Transverse colon (tissue), 4 donors: ENCODE results near the gene CLSTN1. TPM values are rescaled to one million over a fixed set of nuclear protein-coding genes. Genes with fewer than 3 reads are reported as not detected.
"Not testable (repeated sequence)": the region's sequence is repeated elsewhere in the genome, so short reads cannot be mapped to it uniquely, and the experiment has no call there.

Experiments
- DNase-seq: peaks from one replicate; pipeline ENCODE4 v3.0.0-alpha.2; 2019
- H3K27ac ChIP-seq, 4 donors: fragments of 200-600 bp; sonication (generic); 2 replicates each; pipeline ENCODE4 v1.5.1; 2016 to 2018; ENCODE audit warnings: inconsistent platforms in 4 of 4
- H3K27me3 ChIP-seq: fragments of 200-600 bp; sonication (generic); 2 replicates; pipeline ENCODE4 v1.5.1; 2017; ENCODE audit warnings: inconsistent platforms
- H3K36me3 ChIP-seq, 4 donors: fragments of 200-600 bp; sonication (generic); 2 replicates each; pipeline ENCODE4 v1.5.1; 2017 to 2019; ENCODE audit warnings: inconsistent platforms in 4 of 4
- H3K4me1 ChIP-seq, 4 donors: fragments of 200-600 bp; sonication (generic); 2 replicates each; pipeline ENCODE4 v1.5.1; 2017 to 2020; ENCODE audit warnings: inconsistent platforms in 4 of 4
- H3K4me3 ChIP-seq, 4 donors: fragments of 200-600 bp; sonication (generic); 1 replicate in 1 of 4; 2 replicates in 3 of 4; pipeline versions ENCODE4 v1.5.1 to v1.6.1; 2017 to 2019; ENCODE audit warnings: inconsistent platforms in 4 of 4
- H3K9me3 ChIP-seq, 2 donors: fragments of 200-600 bp; sonication (generic); 2 replicates each; pipeline ENCODE4 v1.5.1; 2017 to 2019; ENCODE audit warnings: inconsistent platforms in 2 of 2
- EP300 ChIP-seq: sonication (generic); formaldehyde crosslinking; IDR thresholded peaks from one replicate; pipeline ENCODE4 v1.6.1; 2017; ENCODE audit warnings: antibody characterized with exemption, low read depth
- POLR2A ChIP-seq: fragments of 450-650 bp; IDR thresholded peaks from one replicate; pipeline ENCODE4 v1.6.1; 2016; ENCODE audit warnings: antibody characterized with exemption, mild to moderate bottlenecking, moderate library complexity
- POLR2AphosphoS5 ChIP-seq, 3 donors: sonication (generic); formaldehyde crosslinking; IDR thresholded peaks; one replicate each; pipeline ENCODE4 v1.6.1; 2016; ENCODE audit warnings: antibody characterized with exemption in 3 of 3
- WGBS, 2 donors: methylation state at CpG; one replicate each; pipeline ENCODE4 v1.1.5; 2018; ENCODE audit warnings: low coverage in 1 of 2; 5-methylcytosine and 5-hydroxymethylcytosine counted together
- in situ Hi-C, 4 donors: fragments of 200-750 bp; cut with MboI; loops; one replicate each; pipeline versions ENCODE4 v1.15.0 to v1.15.1; 2017; ENCODE audit warnings: low sequenced_read_pairs in 3 of 4, low pct_ligation_motif_present in 1 of 4, low pct_unique_long_range_greater_than_20kb in 1 of 4
- intact Hi-C: fragments of 100-400 bp; cut with DNase I; formaldehyde crosslinking; loops from one replicate; pipeline ENCODE4 v1.15.1; 2023; ENCODE audit warnings: low total_unique reads
- total RNA-seq, 4 donors: library from RNA; depleted of rRNA; stranded (reverse); fragments of >200 nt; gene quantifications; one replicate each; pipeline ENCODE4 v1.1.0, GENCODE V29; 2016
- TF ChIP-seq, protein P1 (sequence below), 5 experiments: fragments of 200-600 bp in 3 of 5; fragments of 450-650 bp in 2 of 5; sonication (generic) in 3 of 5; IDR thresholded peaks; 1 replicate in 2 of 5; 2 replicates in 3 of 5; pipeline ENCODE4 v1.5.1; 2016 to 2017; ENCODE audit warnings: antibody characterized with exemption in 5 of 5, inconsistent platforms in 3 of 5, mild to moderate bottlenecking in 2 of 5, moderate library complexity in 1 of 5

CLSTN1 gene
- total RNA-seq, 4 donors from 2014 or later = 118 to 191 (median 143) TPM

DNA sequence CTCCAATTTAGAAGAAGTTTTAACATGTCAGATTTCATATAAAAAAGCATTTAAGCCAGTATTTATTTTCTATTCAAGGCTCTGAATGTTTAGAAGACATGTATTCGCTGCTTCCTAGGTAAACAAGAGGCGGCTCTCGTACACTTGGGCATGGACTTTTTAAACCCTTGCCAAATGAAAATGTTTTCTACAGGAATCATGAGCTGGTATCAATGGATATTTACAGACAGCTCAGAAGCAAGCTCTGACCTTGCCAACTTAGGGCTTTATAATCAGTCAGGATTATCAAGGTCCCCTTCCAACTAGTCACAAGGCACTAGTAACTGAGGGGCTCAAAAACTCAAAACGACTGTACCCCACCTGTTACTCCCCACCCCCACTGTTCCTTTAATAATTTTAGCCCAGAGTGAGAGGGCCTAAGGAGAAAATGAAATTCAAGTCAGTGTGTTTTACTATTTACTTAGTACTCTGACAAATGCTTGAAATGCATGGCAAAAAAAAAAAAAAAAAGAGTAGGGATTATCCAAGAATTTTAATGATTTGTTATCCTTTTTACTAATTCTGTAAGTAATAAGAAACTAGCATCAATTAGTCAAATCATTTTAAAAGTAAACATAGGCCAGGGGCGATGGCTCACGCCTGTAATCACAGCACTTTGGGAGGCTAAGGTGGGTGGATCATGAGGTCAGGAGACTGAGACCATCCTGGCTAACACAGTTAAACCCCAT lies 12.4 kb downstream of the CLSTN1 start:
- H3K36me3 ChIP-seq = no peaks in the 10 kb centered on the region
- intact Hi-C loops = no loop called here
- TF ChIP-seq, protein P1, sequence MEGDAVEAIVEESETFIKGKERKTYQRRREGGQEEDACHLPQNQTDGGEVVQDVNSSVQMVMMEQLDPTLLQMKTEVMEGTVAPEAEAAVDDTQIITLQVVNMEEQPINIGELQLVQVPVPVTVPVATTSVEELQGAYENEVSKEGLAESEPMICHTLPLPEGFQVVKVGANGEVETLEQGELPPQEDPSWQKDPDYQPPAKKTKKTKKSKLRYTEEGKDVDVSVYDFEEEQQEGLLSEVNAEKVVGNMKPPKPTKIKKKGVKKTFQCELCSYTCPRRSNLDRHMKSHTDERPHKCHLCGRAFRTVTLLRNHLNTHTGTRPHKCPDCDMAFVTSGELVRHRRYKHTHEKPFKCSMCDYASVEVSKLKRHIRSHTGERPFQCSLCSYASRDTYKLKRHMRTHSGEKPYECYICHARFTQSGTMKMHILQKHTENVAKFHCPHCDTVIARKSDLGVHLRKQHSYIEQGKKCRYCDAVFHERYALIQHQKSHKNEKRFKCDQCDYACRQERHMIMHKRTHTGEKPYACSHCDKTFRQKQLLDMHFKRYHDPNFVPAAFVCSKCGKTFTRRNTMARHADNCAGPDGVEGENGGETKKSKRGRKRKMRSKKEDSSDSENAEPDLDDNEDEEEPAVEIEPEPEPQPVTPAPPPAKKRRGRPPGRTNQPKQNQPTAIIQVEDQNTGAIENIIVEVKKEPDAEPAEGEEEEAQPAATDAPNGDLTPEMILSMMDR (IDR thresholded peaks at IDR 0.05) = no peak
- TF ChIP-seq POLR2AphosphoS5 (IDR thresholded peaks at IDR 0.05) (no peak), EP300 (no peak), POLR2A (no peak)
- H3K27me3 ChIP-seq = no peaks in the 10 kb centered on the region
- H3K4me3 ChIP-seq = no peak overlapping the region
- DNase-seq = no peak
- WGBS, 2 donors = 54 to 56% methylated on average over 4 to 6 of the region's 6 CpGs
- H3K4me1 ChIP-seq = peaks cover 24 to 76% (median 37%) of the 10 kb centered on the region in 4 donors
- no peaks in the 10 kb centered on the region for H3K9me3 ChIP-seq
- no peak overlapping the region for H3K27ac ChIP-seq
- in situ Hi-C loops = no loop called here

DNA sequence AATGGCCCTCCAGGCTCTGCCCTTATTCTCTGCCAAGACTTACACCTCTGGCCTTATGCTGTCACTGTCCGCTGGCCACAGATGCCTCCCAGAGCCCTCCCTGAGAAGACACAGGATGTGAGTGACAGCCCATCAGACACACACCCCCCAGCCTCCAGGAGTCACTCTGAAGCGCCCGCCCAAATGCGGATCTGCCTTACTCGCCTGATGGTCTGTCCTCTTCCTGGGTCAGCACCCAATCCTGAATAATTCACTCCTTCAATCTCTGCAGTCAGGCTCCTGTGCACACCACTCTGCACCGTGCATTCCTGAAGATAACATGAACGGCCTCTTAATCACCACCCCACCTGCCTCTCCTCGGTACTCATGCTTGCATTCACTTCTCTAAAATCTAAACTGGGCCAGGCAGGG lies 14.7 kb downstream of the CLSTN1 start:
- no peaks in the 10 kb centered on the region for H3K9me3 ChIP-seq
- TF ChIP-seq, protein P1 (IDR thresholded peaks at IDR 0.05) = no peak
- TF ChIP-seq POLR2A = no peak
- TF ChIP-seq EP300 = no peak
- TF ChIP-seq POLR2AphosphoS5 (IDR thresholded peaks at IDR 0.05) = no peak
- WGBS, 2 donors = 46 to 75% methylated on average over 2 to 8 of the region's 8 CpGs
- no peak overlapping the region for H3K27ac ChIP-seq
- intact Hi-C loops (no loop called here), in situ Hi-C loops (no loop called here)
- no peak for DNase-seq
- peaks cover 16 to 74% (median 28%) of the 10 kb centered on the region in 4 donors for H3K4me1 ChIP-seq
- no peaks in the 10 kb centered on the region for H3K36me3 ChIP-seq
- H3K4me3 ChIP-seq = no peak overlapping the region
- no peaks in the 10 kb centered on the region for H3K27me3 ChIP-seq

DNA sequence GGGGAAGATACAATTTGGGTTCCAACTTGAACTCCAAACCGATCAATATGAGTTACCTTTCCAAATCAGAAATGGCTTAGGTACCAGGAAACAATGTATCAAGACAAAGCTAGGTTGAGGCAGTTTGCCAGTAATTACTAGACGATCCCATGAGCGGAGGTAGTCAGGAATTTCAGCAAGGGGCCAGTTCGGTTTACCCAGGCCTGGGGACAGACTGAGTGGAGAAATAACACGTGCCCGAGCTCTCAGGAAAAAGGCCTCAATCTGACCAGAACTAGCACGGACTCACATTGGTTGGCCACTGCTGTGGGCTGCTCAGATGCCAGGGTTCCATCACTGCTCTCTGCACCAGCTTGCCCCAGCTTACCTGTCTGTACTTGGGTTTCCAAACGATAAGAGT lies 15.3 kb downstream of the CLSTN1 start:
- Histone ChIP-seq H3K4me1 (peaks cover 16 to 74% (median 31%) of the 10 kb centered on the region in 4 donors), H3K4me3 (no peak overlapping the region)

DNA sequence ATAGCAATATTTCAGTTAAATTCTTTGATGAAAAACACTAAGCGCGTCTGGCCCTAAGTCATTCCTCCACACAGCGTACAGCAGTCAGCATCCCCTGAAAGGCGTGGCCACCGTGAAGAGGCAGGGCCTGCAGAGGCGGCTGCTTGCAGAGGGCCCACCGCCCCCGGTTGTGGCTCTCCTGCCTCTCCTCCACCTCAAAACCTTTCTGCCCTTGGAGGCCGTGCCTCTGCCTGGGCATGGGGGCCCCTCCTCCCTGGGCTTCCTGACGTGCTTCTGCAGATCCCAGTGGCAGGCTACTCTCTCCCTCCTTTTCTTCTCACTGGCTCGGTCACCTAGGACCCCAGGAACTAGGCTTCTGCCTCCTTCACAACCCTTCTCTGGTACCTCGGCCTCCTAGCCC lies 16.2 kb downstream of the CLSTN1 start:
- Histone ChIP-seq H3K4me3 (no peak overlapping the region), H3K4me1 (peaks cover 16 to 76% (median 40%) of the 10 kb centered on the region in 4 donors), H3K27me3 (no peaks in the 10 kb centered on the region), H3K36me3 (no peaks in the 10 kb centered on the region), H3K27ac (no peak overlapping the region), H3K9me3 (no peaks in the 10 kb centered on the region)
- 76 to 78% methylated on average over 8 to 12 of the region's 12 CpGs for WGBS, 2 donors
- no peak for DNase-seq
- TF ChIP-seq POLR2A = no peak
- in situ Hi-C loops = no loop called here
- intact Hi-C loops = no loop called here

More for the DNA sequence above, 15.3 kb downstream of the CLSTN1 start:
- Histone ChIP-seq H3K27ac (no peak overlapping the region), H3K27me3 (no peaks in the 10 kb centered on the region), H3K36me3 (no peaks in the 10 kb centered on the region), H3K9me3 (no peaks in the 10 kb centered on the region)
- intact Hi-C loops = no loop called here
- in situ Hi-C loops = no loop called here
- DNase-seq = no peak
- WGBS, 2 donors = 72% methylated on average over 8 of the region's 8 CpGs; no CpG with 5 or more reads in 1 of the 2 donors
- no peak for TF ChIP-seq EP300
- TF ChIP-seq POLR2AphosphoS5 (IDR thresholded peaks at IDR 0.05) = no peak
- TF ChIP-seq POLR2A = no peak
- TF ChIP-seq, protein P1 (IDR thresholded peaks at IDR 0.05) = no peak

DNA sequence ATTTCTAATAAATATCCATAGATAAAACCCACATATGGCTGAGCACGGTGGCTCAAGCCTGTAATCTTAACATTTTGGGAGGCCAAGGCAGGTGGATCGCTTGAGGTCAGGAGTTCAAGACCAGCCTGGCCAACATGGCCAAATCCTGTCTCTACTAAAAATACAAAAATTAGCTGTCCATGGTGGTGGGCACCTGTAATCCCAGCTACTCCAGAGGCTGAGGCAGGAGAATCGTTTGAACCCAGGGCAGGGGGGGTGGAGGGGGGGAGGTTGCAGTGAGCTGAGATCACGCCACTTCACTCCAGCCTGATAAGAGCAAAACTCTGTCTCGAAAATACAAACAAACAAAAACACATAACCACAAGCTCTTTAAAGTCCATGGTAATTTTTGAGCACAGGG lies 17.8 kb downstream of the CLSTN1 start:
- Histone ChIP-seq H3K27ac (peak overlapping the region in 3 of 4 donors; percentile 9 to 83 (median 73)), H3K4me1 (peaks cover 12 to 65% (median 29%) of the 10 kb centered on the region in 4 donors)
- H3K9me3 ChIP-seq, H3K36me3 ChIP-seq, in situ Hi-C loops, H3K4me3 ChIP-seq, intact Hi-C loops, H3K27me3 ChIP-seq: not testable (repeated sequence)
- peak; percentile 1 for DNase-seq
- 83 to 89% methylated on average over 3 to 5 of the region's 5 CpGs for WGBS, 2 donors
